Activated T-cell treated with anti-CD3 and anti-CD28 coated beads for 4 hours (primary cell): ENCODE measurements around the gene AGXT.

Experiments
- DNase-seq: peaks from one replicate; pipeline ENCODE4 v3.0.0-alpha.2; 2020

AGXT gene

GRCh38 chr2:240899468-240899865 is 30.8 kb downstream of the AGXT start:
- no peak for DNase-seq

DNA sequence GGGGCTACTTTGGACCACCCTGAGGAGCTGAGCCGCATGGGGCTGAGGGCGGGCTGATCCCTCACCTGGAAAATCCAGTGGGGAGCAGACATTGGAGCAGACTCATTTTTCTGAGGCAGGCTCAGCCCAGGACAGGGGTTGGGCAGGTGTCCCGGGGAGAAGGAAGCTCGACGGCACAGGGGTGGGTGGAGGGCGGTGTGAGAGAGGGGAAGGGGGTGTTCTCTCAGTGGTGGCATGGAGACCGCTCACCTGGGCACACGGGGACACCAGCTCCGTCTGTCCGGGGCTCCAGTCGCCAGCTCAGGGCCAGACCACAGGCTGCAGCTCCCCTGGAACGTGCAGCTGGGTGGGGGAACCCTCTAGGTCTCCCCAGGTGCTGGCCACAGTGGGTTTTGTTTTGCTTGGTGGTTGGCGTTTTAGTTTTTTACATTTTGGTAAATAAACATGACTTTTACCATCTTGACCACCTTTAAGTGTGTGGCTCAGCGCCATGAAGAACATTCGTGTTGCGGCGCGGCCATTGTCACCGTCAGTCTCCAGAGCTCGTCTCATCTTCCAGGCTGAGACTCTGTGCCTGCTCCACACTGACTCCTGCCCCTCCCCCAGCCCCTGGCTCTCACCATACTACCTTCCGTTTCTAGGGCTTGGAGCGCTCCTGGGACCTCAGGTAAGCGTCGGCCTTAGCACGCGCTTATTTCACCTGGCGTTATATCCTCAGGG is 31.7 kb downstream of the AGXT start:
- no peak for DNase-seq

GRCh38 chr2:240901986-240902614 is 33.5 kb downstream of the AGXT start:
- no peak for DNase-seq

GRCh38 chr2:240902615-240903041 is 34.0 kb downstream of the AGXT start:
- DNase-seq, result no peak

- DNase-seq, result no peak
Measured at GRCh38 chr2:240903191-240904060, 34.8 kb downstream of the AGXT start.

DNA sequence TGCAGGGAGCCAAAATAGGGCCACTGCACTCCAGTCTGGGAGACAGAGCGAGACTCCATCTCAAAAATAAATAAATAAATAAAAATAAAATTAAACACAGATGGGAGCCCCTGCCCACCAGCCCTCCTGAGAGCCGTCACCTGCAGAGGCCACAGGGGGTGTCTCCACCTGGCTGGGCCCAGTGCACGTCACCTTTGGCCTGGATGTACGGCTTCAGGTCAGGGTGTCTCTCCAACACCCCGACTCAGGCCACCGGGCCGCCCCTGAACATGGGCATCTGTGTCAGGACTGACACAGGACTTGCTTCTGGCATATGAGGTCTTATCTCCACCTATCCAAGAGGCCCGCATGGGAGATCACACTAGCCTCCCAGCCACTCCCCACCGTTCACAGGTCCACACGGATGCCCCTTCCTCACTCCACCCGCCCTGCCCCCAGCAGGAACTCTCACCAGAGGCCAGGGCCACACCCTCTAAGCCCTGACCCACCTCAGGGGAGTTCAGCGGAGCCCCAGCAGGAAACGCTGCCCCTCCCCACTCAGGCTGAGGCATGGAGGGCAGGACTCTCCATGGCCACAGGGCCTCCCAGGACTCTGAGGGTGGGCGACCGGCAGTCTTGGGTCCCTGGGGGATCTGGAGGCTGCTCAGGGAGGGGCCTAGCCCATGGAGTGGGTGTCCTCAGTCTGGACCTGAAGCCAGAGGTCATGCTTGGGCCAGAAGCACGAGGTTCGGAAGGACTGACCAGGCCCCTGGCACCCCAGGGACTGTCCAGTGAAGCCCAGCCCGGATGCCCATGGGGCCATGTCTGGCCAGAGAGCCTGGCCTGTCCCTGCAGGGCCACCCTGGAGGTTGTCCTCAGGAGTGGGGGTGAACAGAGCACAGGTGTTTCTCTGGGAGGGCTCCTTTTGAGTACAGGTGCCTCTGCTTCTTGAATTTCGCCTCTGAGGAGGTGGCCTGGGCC is 35.9 kb downstream of the AGXT start:
- no peak for DNase-seq

GRCh38 chr2:240905176-240905781 is 36.7 kb downstream of the AGXT start:
- DNase-seq, result no peak

DNA sequence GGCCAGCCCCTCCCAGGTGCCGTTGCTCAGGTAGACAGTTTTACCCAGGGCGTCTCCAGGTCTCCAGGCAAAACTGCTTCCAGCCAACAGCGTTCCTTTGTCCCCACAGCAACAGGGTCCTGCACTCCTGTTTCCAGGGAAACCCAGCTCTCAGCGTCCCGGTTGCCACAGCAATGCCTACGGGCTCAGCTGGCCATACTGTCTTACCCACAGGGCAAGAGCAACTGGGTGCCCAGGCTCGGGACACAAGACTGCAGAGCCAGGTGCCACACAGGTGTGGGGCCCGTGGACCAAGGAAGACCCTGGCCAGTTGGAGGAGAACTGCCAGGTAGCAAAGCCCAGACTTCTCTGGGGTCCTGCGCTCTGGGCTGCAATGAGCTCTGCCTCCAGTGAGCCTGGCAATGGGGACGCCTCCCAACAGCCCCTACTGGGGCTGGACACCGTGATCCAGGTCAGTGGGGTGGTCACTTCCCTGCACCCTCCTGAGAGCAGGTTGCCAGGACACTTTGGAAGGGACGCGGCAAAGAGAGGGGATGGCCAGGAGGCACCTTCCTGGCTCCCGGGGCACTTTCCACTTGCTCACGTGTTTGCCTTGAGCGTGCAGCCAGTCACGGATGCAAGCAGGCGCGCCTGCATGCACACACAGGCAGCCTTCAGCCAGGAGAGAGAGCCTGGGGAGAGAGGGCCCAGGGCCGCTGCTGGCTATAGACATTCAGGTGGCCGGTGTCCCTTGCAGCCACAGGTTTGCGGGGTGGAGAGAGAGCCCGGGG is 37.7 kb downstream of the AGXT start, which contains the start of gene CROCC2:
Gene CROCC2 (plus strand): TSS at position 196 of the 770 bp plus-strand sequence. CDS start 178 bp downstream, at position 374.
- DNase-seq, result no peak

DNA sequence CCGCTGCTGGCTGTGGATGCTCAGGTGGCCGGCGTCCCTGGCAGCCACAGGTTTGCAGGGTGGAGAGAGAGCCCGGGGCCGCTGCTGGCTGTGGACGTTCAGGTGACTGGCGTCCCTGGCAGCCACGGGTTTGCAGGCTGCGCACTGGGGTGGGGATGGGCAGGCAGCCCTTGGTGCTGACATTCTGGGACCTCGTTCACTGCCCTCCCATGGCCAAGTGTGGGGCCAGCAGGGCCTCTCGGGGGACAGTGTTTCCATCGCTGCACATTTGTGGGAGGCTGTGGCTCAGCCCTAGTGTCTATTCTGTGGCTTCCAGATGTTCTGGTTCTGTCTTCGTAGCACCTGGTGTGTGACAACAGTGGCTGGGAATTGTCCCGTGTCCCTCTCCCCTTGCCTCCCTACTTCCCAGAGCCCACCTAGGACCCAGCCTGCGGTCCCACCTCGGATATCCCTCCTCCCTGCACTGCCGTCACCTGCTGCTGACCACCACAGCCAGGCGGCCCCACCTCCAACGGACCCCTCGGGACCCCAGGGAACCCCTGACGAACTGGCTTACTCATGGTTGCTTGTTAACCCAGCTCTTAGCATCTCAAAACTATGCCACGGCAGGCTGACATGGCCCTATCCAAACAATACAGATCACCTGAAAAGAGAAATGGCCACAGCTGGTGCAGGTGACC is 38.4 kb downstream of the AGXT start:
- DNase-seq, result no peak

GRCh38 chr2:240909216-240909974 is 40.8 kb downstream of the AGXT start:
- no peak for DNase-seq

GRCh38 chr2:240911641-240912265 is 43.1 kb downstream of the AGXT start:
- no peak for DNase-seq

GRCh38 chr2:240912878-240913809 is 44.5 kb downstream of the AGXT start:
- no peak for DNase-seq

DNA sequence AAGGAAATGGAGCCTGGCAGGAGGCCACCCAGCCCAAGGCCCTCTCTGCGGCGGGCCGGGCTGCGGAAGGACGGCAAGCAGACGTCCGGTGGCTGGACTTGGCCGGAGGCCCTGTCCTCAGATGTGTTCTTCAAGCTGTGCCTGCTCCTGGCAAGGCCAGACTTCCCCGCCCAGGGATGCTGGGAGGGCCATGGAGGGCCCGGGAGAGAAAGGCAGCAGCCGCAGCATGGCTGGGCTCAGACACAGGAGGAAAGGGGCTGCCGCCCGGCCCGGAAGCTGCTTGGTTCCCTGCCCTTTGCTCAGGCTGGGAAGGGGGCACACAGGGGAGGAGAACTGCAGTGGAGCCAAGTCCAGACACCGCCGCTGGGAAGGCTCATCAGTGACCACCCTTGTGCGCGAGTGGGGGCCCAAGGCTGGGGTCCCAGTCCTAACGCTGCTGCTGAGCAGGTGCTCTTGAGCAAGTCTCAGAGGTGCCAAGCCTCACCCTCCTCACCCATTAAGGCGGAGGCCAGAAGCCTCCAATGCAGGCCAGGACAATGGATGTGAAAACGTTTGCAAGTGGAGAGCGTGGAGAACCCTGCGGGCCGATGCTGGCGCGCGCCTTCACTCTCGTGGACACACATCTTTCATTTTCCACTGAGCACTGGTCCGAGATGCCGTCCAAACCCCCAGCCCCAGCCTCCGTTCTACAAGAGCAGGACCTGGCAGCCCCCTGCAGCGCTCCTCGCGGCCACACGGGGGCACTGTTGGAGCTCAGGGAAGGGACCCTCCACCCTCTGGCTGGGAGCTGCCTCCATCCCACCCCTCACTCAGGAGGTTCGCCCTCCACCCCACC is 45.4 kb downstream of the AGXT start:
- peak; percentile 51 for DNase-seq

GRCh38 chr2:240914645-240915525 is 46.3 kb downstream of the AGXT start:
- no peak for DNase-seq

DNA sequence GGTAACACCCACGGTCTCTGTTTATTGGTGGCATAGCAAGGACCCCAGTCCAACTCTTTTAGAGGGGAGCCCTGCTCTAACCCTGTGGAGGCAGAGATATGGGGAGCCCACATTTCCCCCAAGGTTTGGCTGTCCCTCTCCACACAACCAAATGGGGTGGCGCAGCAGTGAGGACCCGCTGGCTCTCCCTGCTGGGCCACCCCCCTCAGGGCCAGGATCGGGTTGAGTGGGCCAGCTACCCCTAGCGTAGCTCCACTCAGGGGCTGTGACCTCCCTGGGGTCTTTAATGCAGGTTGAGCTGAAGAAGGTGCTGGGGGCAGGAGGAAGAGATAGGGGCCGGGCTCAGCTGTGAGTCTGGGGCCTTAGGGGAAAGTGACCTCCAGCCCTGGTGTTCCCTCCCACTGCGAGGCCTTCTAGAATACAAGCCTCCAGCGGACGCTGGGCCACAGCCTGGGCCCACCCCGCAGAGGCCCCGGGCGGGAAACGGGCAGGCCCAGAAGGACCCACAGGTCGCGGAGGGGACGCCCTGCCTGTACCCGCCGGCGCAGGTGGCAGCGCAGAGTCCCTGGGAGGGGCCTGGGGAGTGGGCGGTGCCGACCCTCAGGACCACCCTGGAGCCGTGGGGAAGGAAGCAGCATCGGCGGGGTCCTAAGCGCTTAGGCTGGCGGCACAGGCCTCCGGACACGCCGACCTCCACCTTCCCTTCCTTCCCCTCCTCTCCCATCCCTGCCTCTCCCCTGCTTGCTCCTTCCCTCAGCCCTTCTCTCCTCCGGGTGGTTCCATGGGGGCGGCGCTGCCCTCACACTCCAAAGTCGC is 47.1 kb downstream of the AGXT start:
- no peak for DNase-seq
